Measurements from ENCODE around the gene PACS1.
A peak's percentile ranks its signal among the peaks of the same experiment; 100 is the strongest.
"Not testable (repeated sequence)": the region's sequence is repeated elsewhere in the genome, so short reads cannot be mapped to it uniquely, and the experiment has no call there.

The PACS1 gene

GRCh38 chr11:66076561-66076960 lies 6.5 kb downstream of the PACS1 start:
- no peak for DNase-seq

- no peak for DNase-seq
Measured at GRCh38 chr11:66077927-66078326, 7.9 kb downstream of the PACS1 start.

- DNase-seq, result not testable (repeated sequence)
Measured at GRCh38 chr11:66078949-66079348, 8.9 kb downstream of the PACS1 start.

GRCh38 chr11:66080055-66080817 lies 10.2 kb downstream of the PACS1 start:
- no peak for DNase-seq

GRCh38 chr11:66081505-66081904 lies 11.4 kb downstream of the PACS1 start:
- peak; percentile 40 for DNase-seq

- DNase-seq, result no peak
Measured at GRCh38 chr11:66082946-66083698, 13.1 kb downstream of the PACS1 start.

GRCh38 chr11:66083767-66084166 lies 13.7 kb downstream of the PACS1 start:
- DNase-seq, result no peak

GRCh38 chr11:66084821-66085475 lies 14.9 kb downstream of the PACS1 start:
- DNase-seq, result no peak

- no peak for DNase-seq
Measured at GRCh38 chr11:66087148-66087908, 17.3 kb downstream of the PACS1 start.

- DNase-seq, result no peak
Measured at GRCh38 chr11:66089067-66089466, 19.0 kb downstream of the PACS1 start.

- no peak for DNase-seq
Measured at GRCh38 chr11:66090288-66090687, 20.2 kb downstream of the PACS1 start.

- DNase-seq, result not testable (repeated sequence)
Measured at GRCh38 chr11:66092125-66092524, 22.1 kb downstream of the PACS1 start.

- not testable (repeated sequence) for DNase-seq
Measured at GRCh38 chr11:66099746-66100145, 29.7 kb downstream of the PACS1 start.

GRCh38 chr11:66100272-66101065 lies 30.4 kb downstream of the PACS1 start:
- peak; percentile 65 for DNase-seq

GRCh38 chr11:66101066-66101464 lies 31.0 kb downstream of the PACS1 start:
- DNase-seq, result no peak

- DNase-seq, result no peak
Measured at GRCh38 chr11:66104057-66104638, 34.1 kb downstream of the PACS1 start.

- DNase-seq, result no peak
Measured at GRCh38 chr11:66106786-66107599, 36.9 kb downstream of the PACS1 start.

- no peak for DNase-seq
Measured at GRCh38 chr11:66107600-66108510, 37.8 kb downstream of the PACS1 start.

GRCh38 chr11:66109294-66109693 lies 39.2 kb downstream of the PACS1 start:
- no peak for DNase-seq

GRCh38 chr11:66111158-66111557 lies 41.1 kb downstream of the PACS1 start:
- no peak for DNase-seq
